HG02852 (cell line): ENCODE data around the gene TENM4.
A peak's percentile ranks its signal among the peaks of the same experiment; 100 is the strongest.

ENCODE experiments used
- ATAC-seq: cut with Tn5 transposase; IDR thresholded peaks from one replicate; pipeline ENCODE4 v1.9.1; 2021; ENCODE audit warnings: mild to moderate bottlenecking, moderate library complexity; ENCODE audit not compliant: unreplicated experiment

TENM4 gene

DNA sequence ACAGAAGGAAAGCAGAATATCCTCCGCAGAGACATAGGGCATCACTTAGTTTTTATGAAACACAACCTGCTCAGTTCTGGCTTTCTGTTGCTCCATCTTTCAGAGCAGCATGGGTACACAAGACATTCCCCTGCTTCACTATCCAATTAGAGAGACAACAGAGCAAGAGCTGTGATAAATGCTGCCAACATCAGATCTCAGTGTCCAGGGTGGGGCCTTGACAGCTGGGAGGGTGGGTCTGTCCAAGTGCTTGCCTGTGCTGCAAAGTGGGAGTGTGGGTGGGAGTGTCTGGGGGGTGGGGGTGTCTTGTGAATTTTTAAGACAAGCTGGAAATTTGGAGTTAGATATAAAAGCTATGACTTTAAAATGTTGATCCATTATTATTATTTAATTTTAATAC is 369.6 kb downstream of the TENM4 start:
- ATAC-seq = no peak

DNA sequence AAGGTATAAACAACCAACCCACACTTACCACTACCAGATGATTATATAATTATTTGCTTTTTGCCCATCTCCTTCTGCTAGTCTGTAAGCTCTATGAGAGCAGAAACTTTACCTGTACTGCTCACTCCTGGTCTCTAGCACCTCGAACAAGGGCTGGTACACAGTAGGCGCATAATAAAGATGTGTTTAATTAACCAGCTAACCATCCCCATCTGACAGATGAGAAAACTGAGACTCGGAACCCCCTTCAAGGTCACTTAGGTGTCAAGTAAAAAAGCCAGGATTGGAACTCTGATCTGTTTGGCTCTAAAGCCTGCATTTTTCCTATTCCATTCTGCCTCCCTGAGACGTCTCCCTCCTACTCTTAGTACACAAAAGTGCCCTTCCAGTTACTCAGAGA is 370.3 kb downstream of the TENM4 start:
- ATAC-seq = no peak

DNA sequence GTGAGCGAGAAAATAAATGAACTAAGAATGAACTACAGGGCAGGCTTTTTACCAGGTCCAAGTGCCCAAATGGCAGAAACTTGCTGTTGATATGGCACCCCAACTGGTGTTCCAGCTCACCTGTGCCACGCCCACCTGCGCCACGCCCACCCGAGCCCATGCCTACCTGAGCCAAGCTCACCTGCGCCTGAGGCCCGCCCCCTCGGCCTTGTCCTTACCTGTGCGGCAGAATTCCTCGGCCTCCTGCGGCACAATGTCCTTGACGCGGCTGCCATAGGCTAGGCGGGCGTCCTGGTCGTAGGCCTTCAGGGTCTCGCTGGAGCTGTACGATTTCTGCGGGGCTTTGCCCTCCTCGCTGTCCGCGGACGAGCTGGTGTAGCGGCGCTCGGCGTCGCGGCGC is 371.3 kb downstream of the TENM4 start:
- ATAC-seq = no peak

DNA sequence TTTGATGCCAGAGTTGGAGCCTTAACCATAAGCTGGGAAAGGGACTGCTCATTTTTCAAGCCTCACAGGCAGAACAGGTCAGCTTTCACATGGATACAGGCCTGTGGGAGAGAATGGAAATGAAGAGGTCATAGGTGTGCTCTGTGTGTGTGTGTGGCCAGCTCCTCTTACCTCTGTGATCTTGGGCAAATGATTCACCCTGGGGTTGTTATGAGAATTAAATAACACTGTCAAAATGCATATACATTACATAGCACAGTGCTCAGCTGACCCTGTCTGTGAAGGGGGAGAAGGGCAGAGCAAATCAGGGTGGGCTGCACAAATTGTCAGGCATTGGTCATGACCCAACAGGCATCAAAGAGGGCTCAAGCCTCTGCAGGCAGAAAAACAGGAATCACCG is 372.5 kb downstream of the TENM4 start:
- ATAC-seq = no peak

DNA sequence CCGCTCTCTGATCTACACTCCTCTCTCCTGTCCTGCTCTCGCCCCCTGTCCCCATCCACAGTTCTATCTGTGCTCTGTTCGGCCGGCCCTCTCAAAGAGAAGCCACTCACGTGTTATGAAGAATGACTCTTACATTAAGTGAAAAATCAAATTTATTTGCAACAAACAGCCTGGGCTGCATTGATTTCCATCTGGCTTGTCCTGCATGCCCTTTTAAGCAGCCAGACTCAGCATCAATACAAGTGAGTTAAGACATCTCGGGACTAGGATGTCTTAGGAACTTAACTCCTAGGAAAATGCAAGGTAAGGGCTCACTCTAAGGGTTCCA is 373.5 kb downstream of the TENM4 start:
- no peak for ATAC-seq

DNA sequence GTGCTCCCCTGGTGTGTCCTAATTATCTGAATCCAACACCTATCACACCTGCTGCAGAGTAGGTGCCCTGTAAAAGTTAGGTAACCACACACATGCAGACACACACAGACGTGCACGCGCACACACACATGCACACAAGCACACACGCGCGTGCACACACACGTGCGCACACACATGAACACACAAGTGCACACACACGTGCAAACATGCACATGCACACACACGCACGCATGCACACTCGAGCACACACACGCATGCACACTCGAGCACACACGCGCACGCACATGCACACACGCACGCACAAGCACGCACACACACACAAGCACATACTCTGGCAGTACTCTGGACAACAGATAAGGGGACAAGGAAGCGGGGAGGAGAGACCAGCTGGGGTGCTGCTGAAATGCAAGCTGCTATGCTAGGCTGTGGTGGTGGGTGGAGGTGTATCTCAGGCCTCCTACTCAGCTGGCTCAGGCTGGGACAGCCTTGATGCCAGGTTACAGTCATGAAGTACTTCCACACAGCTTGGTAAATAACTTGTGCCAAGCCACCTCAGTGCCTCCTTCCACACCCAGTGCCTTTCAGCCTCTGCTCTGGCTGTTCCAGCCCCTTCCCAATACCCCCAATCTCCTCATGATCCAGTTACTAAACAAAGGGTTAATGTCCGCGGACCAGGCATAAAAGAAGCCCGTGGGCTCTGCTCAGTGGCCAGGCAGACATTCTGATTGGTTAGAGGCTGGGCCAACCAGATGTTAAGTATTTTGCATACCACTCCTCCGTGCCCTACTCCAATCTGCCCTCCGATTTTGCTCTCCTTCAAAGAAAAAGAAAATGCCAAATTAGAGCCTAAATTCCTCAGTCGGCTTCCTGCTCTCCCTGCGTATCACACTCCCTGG is 374.1 kb downstream of the TENM4 start:
- no peak for ATAC-seq

DNA sequence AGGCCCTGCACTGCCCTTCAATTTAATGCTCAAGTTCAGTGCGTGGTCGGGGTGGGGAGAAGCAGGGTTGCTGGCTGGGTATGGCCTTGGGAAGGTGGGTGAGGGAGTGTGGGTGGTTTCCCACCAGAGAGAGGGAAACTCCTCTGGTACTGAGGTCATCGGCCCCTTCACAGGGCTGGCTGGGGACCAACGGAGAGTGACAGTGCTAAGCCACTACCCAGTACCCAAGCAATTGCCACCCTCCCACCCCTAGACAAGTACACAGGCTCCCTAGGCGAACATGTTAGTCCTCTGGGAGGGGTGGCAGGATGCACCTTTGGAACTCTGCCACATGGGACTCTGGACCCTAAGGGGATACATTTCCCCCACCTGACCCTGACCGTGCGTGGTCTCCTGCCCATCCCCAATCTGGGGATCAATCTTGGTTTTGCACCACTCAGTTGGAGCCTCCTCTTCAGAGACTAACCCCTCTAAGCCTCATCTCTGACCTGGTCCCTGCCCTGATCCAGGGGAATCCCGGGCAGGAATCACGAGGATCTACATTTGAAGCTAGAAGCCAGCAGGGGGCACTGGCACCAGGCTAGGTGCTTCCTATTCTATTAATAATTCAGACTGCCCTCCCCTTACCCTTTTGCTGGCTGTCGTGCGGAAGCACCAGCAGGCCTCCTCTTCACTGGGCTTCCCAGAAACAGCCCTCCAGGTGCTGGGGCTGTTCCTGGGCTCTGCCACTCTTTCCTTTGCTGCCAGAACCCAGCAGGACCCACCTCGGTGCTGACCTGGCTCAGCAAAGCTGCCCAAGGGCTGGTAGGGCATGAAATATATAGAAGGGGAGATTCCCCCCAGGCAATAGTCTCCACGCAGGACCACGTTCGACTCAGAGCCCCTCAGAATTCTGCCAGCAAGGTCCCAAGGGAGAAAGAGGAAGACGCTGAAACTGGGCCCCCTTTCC is 377.7 kb downstream of the TENM4 start:
- no peak for ATAC-seq

DNA sequence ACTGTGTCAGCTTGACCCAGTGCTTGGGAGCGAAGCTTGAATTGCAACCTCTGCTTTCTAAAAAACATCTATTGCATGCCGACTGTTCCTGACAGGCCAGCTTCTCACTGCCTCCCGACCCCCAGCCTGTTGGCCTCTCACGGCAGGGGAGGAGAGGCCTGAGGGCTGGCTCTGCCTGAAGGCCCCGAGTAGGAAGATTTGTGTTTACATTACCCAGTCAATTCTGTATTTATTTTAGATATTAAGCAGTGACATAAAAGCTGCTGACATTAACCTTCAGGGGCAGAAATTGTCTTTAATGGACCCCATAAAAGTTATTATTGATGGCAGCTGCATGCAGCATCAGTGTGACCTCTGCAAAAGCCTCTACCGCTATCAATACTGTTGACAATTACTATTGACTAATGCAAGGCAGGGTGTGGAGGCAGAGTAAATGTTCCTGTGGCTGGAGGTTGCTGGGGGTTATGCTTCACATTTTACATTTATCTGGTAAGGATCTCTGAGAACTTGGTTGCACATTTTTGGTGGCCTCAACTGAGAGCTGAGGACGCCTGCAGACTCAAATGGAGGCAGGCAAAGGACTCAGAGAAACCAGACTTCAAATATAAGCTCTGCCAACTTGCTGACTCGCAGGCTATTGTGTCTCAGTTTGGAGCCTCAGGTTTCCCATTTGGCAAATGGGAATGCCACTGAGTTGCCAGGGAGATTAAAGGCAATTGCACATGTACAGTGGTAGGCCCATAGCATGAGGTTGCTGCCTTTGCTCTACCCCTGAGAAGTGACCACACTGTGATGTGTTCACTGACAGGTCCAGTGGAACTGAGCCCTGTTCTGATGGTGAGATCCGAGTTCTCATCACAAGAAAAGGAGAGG is 380.5 kb downstream of the TENM4 start:
- ATAC-seq = no peak

DNA sequence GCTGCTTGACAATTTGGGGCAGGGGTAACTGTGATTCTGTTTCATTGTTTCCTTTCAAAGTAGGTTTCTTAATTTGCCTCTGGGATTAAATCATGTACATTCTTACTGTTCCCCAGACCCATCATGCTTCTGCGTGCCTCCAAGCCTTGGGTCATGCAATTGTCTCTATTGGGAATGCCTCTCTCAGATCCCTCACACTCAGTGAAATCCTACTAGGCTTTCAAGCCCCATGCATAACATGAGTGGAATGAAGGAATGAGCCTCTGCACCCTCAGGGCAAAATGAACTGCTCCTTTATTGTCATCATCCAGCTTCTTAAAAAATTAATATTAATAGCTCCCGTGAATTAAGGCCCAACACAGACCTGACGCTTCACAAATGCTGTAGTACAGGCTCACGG is 381.7 kb downstream of the TENM4 start:
- ATAC-seq = no peak

DNA sequence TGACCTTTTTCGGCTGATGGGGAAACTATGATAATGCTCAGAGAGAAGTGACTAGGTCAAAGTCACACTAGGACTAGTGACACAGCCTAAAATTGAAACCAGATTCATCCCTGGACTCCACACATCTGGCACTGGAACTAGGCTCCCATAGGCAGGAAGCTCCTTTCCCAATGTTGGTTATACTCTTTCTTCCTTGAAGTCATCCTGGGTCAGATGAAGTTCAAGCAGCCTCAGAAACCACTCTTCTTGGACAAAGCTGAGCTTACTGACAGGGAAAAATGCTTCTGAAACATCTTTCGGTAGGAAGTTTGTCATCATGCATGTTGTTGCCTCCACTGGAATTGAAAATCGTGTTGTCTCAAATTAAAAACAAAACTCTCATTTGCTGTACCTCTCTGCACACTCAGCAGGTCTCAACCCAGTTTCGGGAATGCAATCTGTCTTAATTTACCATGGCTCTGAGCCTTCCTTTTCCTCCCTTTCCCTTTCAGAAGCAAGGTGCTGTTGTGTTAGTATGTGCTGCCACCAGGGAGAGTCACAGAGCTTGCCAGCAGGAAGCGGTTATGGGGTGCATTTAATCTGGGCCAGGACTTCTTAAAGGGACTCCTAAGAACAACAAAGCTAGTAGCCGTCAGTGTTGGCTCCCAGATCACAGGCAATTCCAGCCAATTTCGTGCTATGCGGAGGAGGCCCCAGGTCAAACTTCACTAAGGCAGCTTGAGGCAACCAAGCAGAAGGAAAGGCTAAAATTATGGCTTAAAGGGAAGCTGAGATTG is 384.8 kb downstream of the TENM4 start:
- ATAC-seq = no peak

DNA sequence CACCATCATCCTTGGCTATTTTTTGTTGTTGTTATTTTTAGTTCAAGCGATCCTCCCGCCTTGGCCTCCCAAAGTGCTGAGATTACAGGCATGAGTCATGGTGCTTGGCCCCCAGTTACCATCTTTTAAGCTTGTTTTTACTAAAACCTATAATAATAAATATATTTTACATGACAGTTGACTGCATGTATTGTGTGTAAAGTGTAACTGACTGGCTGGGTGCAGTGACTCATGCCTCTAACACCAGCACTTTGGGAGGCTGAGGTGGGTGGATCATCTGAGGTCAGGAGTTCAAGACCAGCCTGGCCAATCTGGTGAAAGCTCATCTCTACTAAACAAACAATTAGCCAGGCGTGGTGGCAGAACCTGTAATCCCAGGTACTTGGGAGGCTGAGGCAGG is 386.2 kb downstream of the TENM4 start:
- no peak for ATAC-seq

DNA sequence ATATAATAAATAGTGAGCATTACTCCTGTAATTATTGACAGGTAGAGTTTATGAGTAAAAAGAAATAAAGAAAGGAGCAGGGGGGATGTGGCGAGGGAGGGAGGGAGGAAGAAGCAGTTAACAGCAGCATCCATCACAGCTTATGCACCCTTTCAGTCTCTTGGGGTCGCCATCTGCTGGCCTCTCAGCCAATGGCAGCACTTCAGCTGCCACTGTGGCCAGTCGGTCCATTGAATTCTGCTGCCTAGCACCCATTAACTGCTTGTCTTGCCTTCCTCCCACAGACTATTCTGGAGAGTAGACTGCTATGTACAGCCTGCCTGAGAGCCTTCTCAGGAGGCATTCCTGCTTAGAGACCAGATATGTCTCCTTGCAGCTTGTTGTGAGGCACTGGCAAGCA is 388.3 kb downstream of the TENM4 start:
- ATAC-seq = no peak

DNA sequence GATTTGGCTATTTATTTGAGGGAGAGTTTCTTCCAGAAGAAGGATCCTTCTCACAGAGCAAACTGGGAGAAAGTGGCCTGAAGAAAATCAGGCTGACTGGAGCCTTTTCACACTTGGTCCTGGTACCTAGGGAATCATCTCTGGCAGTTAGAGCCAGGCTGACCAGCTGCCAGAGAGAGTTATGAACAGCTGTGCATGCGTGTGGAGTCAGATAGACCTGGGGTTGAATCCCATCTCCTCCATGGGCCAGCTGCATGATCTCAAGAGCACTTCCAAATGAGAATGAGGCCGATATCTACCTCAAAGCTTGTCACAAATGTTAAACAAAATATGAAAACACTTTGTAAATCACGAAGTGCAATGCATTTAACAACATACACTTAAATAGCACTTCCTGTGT is 390.0 kb downstream of the TENM4 start:
- ATAC-seq = no peak

DNA sequence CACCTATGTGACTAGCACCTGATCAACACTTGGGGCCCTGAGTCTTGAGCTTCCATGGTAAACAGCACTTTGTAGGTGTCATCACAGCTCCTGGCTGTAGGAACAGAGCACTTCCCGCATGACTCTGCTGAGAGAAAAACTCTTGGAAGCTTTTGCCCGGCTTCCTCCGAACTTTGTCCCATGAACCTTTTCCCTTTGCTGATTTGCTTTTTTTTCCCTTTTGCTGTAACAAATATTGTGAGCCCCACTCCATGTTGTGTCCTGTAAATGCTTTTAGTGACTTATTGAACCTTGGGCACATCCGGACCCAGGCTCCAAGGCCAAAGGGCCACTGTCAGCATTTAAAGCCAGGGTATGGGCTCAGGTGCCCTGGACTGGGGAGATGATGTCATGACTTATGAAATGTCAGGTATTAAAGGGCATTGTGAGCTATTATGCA is 391.1 kb downstream of the TENM4 start:
- ATAC-seq = no peak

DNA sequence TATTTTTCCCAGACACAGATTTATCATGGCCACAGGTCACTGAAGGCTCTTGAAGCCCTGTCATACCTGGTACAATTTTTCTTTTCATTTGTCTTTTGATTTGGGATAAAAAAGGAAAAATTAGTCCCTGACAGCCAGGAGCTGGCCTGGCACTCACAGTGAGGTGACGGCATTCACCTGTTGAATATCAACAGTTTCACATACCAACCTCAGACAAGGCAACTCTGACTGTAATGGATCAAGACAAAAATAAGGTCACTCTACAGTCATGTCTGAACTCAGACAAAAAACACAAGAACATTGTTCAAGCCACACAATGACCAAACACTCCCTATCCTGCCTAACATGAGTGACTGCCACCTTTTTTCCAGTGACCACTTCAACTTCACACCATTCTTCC is 392.9 kb downstream of the TENM4 start:
- ATAC-seq = no peak

DNA sequence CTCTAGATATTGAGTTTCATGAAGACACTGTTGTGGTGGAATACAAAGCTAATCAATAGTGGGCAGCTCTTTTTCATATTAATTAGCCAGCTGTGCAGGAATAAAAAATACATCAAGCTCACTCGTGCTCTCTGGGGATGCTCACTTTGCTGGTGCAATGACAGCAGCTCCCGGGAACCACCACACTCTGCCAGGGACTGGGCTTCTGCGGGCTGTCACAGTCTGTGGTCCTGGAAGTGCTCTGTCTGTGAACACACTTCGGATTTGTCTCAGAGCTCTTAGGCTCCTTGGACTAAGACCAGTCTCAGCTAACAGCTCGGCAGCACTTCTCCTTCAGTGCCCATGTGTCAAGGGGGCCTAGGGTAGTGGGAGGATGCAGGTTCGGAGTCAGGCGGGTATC is 393.5 kb downstream of the TENM4 start:
- no peak for ATAC-seq

DNA sequence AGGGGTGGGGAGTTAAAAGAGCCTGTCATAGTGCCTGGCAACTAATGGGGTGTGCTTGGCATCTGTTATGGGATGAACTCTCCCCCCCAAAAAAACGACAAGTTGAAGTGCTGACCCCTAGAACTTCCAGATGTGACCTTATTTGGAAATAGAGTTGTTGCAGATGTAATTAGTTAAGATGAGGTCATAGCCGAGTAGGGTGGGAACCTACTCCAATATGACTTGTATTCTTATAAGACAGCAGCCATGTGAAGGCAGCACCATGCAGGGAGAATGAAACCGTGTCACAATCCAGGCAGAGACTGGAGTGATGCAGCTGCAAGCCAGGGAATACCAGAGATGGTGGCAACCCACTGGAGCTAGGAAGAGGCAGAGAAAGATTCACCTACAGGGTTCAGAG is 394.5 kb downstream of the TENM4 start:
- ATAC-seq = no peak

DNA sequence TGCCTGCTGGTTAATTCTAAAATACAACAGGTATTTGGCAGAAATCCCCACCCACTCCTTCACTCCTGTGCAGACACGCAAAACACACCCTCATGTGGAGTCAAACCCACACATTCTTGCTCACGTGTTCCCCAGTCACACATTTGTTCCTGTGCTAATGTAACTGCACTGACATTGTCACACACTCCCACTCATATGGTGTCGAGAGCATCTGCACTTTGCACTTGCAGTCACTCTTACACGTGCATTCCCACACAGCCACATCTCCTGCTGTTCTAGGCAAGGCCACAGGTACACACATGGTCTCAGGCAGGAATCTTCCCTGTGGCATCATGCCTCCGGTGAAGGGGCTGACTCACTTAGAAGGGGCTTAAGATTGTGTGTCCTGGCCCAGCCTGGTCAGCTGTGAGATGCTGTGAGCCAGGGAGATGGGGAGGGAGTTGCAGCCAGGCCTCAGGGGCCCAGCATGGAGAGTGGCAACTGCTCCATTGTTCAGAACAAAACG is 395.0 kb downstream of the TENM4 start:
- ATAC-seq = peak; percentile 65

DNA sequence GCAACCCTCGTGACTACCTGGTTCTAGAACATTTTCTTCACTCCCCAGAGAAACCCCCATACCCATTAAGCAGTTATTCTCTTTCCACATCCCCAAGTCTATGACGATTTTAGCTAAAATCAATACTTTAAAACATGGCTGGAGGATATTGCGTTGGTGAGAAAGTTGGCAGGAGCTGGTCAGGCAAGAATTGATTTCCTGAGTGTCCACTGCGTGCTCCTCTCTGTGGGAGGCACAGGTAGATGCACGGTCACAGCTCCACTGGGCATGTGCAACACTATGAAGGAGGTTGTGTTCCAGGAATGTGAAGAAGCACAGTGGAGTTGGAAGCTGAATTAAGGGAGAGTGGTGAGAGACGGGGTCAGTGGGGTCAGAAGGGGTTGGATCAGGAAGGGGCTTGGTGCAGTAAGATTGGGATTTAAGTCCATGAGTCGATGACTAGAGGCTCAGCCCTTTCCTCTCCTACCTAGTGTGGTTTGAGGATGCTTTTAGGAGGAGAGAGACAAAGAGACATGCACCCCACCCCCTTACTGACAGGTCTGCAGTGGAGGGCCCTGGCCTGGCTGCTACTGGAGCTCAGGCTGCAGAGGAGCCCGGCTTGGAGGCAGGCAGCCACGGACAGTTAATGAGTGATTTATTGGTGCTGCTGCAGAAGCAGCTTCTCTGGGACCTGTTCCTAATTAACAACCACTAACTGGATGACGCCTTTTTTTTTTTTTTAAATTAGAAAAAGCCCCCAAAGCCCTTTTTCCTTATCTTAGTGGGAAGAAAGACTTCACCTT is 395.6 kb downstream of the TENM4 start:
- peak; percentile 24 for ATAC-seq
